GM12892 (cell line): Measurements from ENCODE around the gene NR2F2.

ENCODE experiments used
- POLR2A ChIP-seq: IDR thresholded peaks from 2 replicates; pipeline ENCODE4 v1.6.1; 2011; ENCODE audit warnings: low read depth, low read length, control low read depth
- POLR2AphosphoS5 ChIP-seq: IDR thresholded peaks from 2 replicates; pipeline ENCODE4 v1.6.1; 2011; ENCODE audit warnings: low read depth, low read length, control low read depth
- TAF1 ChIP-seq: IDR thresholded peaks from 2 replicates; pipeline ENCODE4 v1.6.1; 2011; ENCODE audit warnings: low read depth, mild to moderate bottlenecking, control low read depth, low read length, borderline replicate concordance

DNA sequence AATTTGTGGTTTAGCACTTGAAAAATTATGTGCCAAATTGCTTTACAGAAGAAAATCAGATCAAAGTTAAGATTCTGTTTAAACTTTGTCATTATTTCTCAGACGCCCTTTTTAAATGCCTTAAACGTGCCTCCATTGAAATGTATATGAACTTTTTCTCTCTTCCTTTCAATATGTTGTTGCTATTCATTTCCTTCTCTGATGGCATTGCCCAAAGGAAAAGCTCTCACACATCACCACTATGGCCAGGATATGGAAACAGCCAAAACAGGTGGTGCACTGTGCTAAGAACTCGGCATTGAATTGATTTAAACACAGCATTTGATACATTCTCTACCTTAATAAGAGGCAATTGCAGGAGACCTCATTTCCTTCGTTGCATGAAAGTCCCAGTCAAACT lies 35.7 kb upstream of the NR2F2 start:
- TF ChIP-seq POLR2AphosphoS5: no peak
- no peak for TF ChIP-seq POLR2A
- no peak for TF ChIP-seq TAF1
